22Rv1 (cell line): ENCODE measurements around the gene PHF20.
A peak's percentile ranks its signal among the peaks of the same experiment; 100 is the strongest.
"Not testable (repeated sequence)": the region's sequence is repeated elsewhere in the genome, so short reads cannot be mapped to it uniquely, and the experiment has no call there.

Experiments
- H3K27ac ChIP-seq: fragments of 450-650 bp; 2 replicates; pipeline ENCODE4 v1.5.1; 2017
- CTCF ChIP-seq: fragments of 450-650 bp; IDR thresholded peaks from 2 replicates; pipeline ENCODE4 v1.5.1; 2017; ENCODE audit warnings: mild to moderate bottlenecking
- ZFX ChIP-seq: fragments of 450-650 bp; IDR thresholded peaks from 2 replicates; pipeline ENCODE4 v1.6.1; 2017; ENCODE audit warnings: antibody characterized with exemption, borderline replicate concordance

The PHF20 gene

GRCh38 chr20:35771689-35772562 lies at the start of gene PHF20:
TSS of gene PHF20 (plus strand) at chr20:35772015. CDS start at chr20:35801523, 29,508 bp downstream.
- H3K27ac ChIP-seq, result peak within 1 kb of the TSS; percentile 80
- no peak for TF ChIP-seq ZFX
- no peak for TF ChIP-seq CTCF

- not testable (repeated sequence) for H3K27ac ChIP-seq
These were observed 48.6 kb upstream of the PHF20 start for GRCh38 chr20:35723275-35723639.

GRCh38 chr20:35723652-35724320 lies 48.0 kb upstream of the PHF20 start:
- H3K27ac ChIP-seq, result not testable (repeated sequence)

- TF ChIP-seq ZFX (no peak), CTCF (no peak)
- no peak overlapping the region for H3K27ac ChIP-seq
These were observed 47.2 kb upstream of the PHF20 start for GRCh38 chr20:35724321-35725230.

- TF ChIP-seq ZFX (no peak), CTCF (no peak)
- H3K27ac ChIP-seq, result no peak overlapping the region
These were observed 44.7 kb upstream of the PHF20 start for GRCh38 chr20:35726842-35727711.

GRCh38 chr20:35729283-35729807 lies 42.5 kb upstream of the PHF20 start:
- TF ChIP-seq ZFX (no peak), CTCF (no peak)
- H3K27ac ChIP-seq, result no peak overlapping the region

- TF ChIP-seq ZFX (no peak), CTCF (no peak)
These were observed 41.8 kb upstream of the PHF20 start for GRCh38 chr20:35729836-35730582.

More at GRCh38 chr20:35729836-35730582, 41.8 kb upstream of the PHF20 start:
- H3K27ac ChIP-seq, result no peak overlapping the region
